ENCODE results near the gene CSPG5.

Gene CSPG5

GRCh38 chr3:47540281-47540680 lies 38.4 kb downstream of the CSPG5 start:
- DNase-seq (ENCODE audit: low spot score): no peak

DNA sequence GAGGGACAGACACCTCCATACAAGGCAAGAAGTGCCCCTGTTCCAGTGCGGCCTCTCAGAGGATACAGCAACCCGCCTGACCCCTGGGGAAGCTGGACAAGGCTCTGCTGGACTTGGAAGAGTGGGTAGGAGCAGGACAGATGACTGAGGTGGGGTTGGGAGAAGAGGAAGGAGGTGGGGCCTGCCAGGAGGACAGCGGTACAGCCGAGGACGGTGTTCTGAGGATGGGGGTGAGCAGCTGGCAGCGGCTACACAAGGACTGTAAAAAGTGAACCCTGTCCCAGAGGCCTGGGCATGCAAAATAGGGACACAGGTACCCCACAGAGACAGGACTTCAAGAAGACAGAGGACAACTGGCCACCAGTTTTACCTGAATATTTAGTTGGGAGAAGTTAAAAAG lies 41.7 kb downstream of the CSPG5 start:
- no peak for DNase-seq (ENCODE audit: low spot score)

DNA sequence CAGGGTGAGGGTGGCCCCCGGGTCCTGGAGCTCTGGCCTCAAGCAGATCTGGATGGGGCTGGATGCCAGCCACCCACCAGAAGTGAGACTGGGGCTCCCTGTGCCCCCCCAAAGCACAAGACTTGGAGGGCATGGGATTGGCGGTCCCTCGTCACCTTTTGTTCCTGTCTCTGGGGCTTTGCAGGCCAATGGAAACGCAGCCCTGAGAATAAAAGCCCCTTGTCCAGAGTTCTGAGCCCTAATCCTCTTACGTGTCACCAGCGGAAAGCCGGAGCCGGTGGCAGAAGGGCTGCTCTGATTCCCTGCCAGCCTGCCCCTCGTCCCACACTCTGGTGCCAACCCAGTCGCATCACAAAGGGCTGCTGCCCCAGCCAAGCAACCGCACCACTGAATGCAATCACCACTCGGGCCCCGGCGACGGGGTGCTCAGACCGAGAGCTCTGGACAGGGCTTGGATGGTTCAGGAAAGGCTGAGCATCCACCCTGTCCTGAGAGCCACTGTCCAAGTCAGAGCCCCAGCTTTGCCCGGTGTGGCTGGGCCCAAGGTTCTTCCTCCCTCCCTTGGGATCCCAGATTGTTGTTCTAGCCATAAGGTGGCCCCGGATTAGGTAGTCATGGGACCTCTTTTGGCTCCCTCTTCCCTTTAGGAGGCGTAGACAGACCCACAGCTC lies 42.3 kb downstream of the CSPG5 start:
- peak; percentile 67 for DNase-seq (ENCODE audit: low spot score)

GRCh38 chr3:47533996-47534454 lies 44.6 kb downstream of the CSPG5 start:
- no peak for DNase-seq (ENCODE audit: low spot score)

DNA sequence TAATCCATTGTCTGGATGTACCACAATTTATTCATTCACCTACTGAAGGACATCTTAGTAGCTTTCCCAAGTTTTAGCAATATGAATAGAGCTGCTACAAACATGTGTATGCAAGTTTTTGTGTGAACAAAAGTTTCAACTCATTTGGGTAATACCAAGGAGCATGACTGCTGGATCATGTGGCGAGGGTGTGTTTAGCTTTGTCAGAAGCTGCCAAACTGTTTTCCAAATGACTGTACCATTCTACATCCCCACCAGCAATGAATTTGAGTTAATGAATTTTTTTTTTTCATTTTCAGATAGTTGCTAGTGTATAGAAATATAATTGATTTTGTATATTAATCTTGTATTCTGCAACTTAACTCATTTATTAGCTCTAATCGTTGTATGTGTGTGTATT lies 45.2 kb downstream of the CSPG5 start:
- DNase-seq (ENCODE audit: low spot score): no peak

- no peak for DNase-seq (ENCODE audit: low spot score)
Measured at GRCh38 chr3:47527952-47528725, 50.5 kb downstream of the CSPG5 start.

GRCh38 chr3:47525617-47526016 lies 53.0 kb downstream of the CSPG5 start:
- DNase-seq (ENCODE audit: low spot score): no peak

DNA sequence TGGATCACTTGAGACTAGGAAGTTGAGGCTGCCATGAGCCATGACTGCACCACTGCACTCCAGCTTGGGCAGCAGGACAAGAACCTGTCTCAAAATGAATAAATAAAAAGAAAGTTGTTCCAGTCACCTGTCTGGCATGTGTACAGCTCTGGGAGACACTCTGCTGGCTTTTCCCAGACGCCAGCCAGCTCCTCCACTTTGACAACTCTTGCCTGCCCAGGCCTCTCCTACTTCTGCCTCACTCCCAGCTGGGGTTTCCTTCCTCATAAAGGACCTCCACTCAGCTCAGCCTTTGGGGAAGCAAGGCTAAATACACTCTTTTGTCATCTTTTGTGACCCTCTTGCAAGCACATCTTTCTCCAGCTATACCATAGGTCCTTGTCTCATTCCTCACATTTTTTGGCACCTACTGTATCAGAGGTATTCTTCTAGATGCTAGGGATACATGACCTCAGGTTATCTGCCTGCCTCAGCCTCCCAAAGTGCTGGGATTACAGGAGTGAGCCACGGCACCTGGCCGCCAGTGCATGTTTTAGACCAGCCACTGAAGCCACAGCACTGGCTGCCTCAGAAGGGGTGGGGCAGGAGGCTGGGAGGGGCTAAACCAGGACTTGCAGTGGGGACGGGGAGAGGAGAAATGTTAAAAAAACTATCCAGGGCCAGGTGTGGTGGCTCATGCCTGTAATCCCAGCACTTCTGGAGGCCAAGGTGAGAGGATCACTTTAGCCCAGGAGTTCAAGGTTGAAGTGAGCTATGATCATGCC lies 55.2 kb downstream of the CSPG5 start:
- DNase-seq (ENCODE audit: low spot score): no peak

DNA sequence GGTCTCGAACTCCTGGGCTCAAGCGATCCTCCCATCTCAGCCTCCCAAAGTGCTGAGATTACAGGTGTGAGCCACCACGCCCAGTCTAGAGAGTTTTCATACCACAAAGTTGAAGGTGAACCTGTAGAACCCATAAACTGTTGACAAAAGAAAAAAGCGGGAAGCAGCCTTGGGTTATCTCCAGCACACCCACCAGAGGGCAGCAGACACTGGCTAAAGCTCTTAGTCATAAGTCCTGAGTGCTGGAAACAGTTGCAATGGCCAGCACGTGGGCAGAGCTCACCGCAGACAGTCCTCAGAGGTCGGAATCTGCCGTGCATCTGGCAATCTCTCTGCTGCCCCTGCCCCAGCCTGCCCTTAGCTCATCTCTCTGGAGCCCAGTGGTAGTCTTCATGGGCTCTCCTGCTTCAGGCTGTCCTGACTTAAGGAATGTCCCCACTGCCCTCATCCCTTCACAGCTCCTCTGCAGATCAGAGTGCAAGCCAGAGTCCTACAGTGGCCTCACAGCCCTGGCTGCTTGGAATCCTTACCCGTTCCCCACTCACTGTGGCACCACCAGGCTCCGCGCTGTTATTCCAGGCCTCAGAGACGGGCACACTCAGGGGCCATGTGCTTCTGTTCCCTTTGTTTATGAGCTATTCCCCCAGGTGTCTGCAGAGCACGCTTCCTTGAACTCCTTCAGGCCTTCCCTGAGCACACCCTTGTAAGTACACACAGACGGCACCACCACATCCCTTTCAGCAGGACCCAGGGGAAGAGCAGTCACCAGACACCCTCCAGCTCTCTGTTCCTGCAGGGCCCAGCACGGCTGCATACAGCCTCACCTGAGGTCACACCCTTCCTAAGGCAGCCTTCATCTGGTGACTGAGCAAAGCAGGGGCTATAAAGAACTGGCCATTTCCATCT lies 56.3 kb downstream of the CSPG5 start:
- DNase-seq (ENCODE audit: low spot score): peak; percentile 84

DNA sequence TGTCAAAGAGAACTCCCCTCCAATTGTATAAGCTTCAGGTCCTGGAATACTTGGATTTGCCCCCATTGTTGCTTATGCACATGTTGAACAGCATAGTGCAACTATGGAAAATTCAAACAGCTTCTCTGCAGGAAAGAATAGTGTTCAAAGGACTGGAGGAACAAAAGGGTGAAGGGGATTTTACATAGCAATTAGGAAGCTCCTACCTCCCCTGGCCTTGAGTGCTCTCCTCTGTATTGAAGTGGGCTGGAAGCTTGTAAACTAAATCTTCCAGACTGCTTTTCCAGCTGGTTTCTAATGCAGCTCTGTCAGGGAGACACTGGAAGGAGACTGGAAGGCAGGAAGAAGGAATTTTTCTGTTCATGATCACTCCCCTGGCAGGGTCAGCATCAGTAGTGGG lies 57.9 kb downstream of the CSPG5 start:
- no peak for DNase-seq (ENCODE audit: low spot score)

GRCh38 chr3:47517937-47518336 lies 60.7 kb downstream of the CSPG5 start:
- no peak for DNase-seq (ENCODE audit: low spot score)

DNA sequence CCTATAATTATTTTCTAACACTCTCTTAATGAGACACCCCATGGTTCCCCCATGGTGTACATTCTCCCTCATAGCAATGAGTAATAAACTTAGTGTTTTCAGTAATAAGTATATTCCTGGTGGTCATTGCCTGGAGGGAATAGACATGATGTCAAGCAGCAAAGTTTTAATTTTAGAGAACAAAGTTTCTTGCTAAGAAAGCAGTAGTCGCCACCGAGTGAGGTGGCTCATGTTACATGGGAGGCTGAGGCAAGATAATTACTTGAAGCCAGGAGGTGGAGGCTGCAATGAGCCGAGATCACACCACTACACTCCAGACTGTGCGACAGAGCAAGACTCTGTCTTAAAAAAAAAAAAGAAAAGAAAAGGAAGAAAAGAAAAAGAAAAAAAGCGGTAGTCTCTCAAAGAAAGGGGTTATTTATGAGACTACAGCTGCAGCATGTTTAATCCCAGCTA lies 62.8 kb downstream of the CSPG5 start:
- DNase-seq (ENCODE audit: low spot score): no peak

DNA sequence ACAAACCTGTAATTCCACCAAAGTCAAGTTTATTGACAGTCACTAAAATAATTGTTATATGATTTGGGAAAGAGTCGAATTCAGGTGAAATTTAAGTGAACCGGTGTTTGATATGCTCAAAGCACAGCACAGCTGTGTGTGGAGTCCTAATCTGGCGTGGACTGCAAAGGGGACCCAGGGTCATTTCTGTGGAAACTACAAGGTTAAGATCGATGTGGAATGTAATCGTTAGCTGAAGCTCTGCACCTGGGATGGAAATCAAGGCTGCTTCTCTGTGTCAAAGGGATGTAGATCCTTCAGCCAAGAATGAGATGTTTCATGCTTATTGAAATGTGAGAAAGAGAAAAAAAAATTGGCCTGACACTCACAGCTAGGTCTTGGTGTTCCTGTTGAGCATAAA lies 63.6 kb downstream of the CSPG5 start:
- no peak for DNase-seq (ENCODE audit: low spot score)

DNA sequence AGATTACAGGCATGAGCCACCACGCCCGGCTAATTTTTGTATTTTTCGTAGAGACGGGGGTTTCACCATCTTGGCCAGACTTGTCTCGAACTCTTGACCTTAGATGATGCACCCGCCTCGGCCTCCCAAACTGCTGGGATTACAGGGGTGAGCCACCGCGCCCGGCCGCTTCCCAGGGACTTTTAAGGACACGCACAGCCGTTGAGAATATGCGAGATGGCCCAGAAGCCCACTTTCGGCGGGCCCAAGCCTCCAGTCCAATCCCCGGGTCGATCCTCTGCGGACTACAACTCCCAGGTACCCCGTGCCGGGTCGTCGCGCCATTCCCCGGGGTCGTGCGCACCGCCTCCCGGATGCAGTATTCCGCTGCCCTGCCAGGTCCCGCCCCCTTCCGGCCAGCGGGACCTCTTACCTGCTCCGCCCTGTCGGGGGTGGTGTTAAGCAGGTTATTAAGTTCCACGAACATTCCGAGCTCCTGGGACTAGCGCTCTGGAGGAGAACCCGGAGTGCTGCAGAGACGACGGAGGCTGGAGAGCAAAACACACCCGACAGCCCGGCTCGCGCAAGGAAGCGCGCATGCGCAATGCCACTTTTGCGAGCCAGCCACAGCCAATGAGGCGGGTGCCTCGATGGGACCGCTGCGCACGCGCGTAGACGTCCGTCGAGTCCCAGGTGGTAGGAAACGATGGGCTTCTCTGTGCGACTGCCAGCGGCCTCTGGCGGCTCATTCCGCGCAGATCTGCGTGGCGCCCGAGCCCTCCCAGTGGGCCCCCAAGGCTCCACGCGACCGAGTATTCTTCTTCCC lies 65.3 kb downstream of the CSPG5 start, which contains the start of gene ELP6:
Gene ELP6, minus strand, starts transcription at position 588 of the 805 bp plus-strand sequence. Its CDS starts 122 bp downstream, at position 466.
- DNase-seq (ENCODE audit: low spot score): peak; percentile 95

GRCh38 chr3:47512416-47513124 lies 66.1 kb downstream of the CSPG5 start:
- DNase-seq (ENCODE audit: low spot score): no peak
